Measurements from ENCODE around the gene ZNF672. TPM values are rescaled to one million over a fixed set of nuclear protein-coding genes. Genes with fewer than 3 reads are reported as not detected.

The ZNF672 gene
- total RNA-seq, 1 experiment from 2014 or later: 27.7 TPM

- no peaks in the 10 kb centered on the region; the same call in 1 of the 2 replicates for H3K27me3 ChIP-seq (replicated peaks)
Measured at GRCh38 chr1:248831842-248832241, 6.2 kb upstream of the ZNF672 start.

GRCh38 chr1:248834343-248834940 is 3.6 kb upstream of the ZNF672 start:
- Histone ChIP-seq H3K27ac (no peak overlapping the region), H3K36me3 (peaks cover 7% of the 10 kb centered on the region), H3K9me3 (replicated peaks) (no peaks in the 10 kb centered on the region), H3K27me3 (replicated peaks) (no peaks in the 10 kb centered on the region; the same call in 1 of the 2 replicates), H3K4me1 (replicated peaks) (peaks cover 9% of the 10 kb centered on the region), H3K4me3 (no peak overlapping the region)
- DNase-seq (ENCODE audit: low read depth in 1 of 2, low spot score in 2 of 2): peak in 1 of 2 experiments; percentile 10

More at GRCh38 chr1:248831842-248832241, 6.2 kb upstream of the ZNF672 start:
- H3K36me3 ChIP-seq: no peaks in the 10 kb centered on the region
- no peak overlapping the region for H3K4me3 ChIP-seq
- no peak for DNase-seq (ENCODE audit: low read depth in 1 of 2, low spot score in 2 of 2)
- peaks cover 2% of the 10 kb centered on the region for H3K4me1 ChIP-seq (replicated peaks)
- H3K27ac ChIP-seq: no peak overlapping the region
- H3K9me3 ChIP-seq (replicated peaks): no peaks in the 10 kb centered on the region; the same call in 1 of the 2 replicates

GRCh38 chr1:248837045-248837780 is 811 bp upstream of the ZNF672 start:
- peaks cover 9% of the 10 kb centered on the region for H3K4me1 ChIP-seq (replicated peaks)
- H3K27me3 ChIP-seq (replicated peaks): no peaks in the 10 kb centered on the region
- peak overlapping the region; percentile 87 for H3K4me3 ChIP-seq
- H3K27ac ChIP-seq: no peak overlapping the region
- H3K36me3 ChIP-seq: peaks cover 9% of the 10 kb centered on the region
- H3K9me3 ChIP-seq (replicated peaks): no peaks in the 10 kb centered on the region
- peak in 1 of 2 experiments; percentile 12 for DNase-seq (ENCODE audit: low read depth in 1 of 2, low spot score in 2 of 2)

GRCh38 chr1:248838357-248839167 is 538 bp downstream of the ZNF672 start:
- Histone ChIP-seq H3K36me3 (peaks cover 20% of the 10 kb centered on the region), H3K4me3 (peak overlapping the region; percentile 87), H3K4me1 (replicated peaks) (peaks cover 9% of the 10 kb centered on the region), H3K27ac (peak overlapping the region; percentile 96), H3K27me3 (replicated peaks) (no peaks in the 10 kb centered on the region), H3K9me3 (replicated peaks) (no peaks in the 10 kb centered on the region)
- DNase-seq (ENCODE audit: low read depth in 1 of 2, low spot score in 2 of 2): peak; percentile 86 to 94

GRCh38 chr1:248839168-248839555 is 1.1 kb downstream of the ZNF672 start:
- DNase-seq (ENCODE audit: low read depth in 1 of 2, low spot score in 2 of 2): no peak
- Histone ChIP-seq H3K9me3 (replicated peaks) (no peaks in the 10 kb centered on the region), H3K4me1 (replicated peaks) (peaks cover 9% of the 10 kb centered on the region), H3K27ac (peak overlapping the region; percentile 96), H3K4me3 (peak overlapping the region; percentile 87), H3K27me3 (replicated peaks) (no peaks in the 10 kb centered on the region), H3K36me3 (peaks cover 20% of the 10 kb centered on the region)

- DNase-seq (ENCODE audit: low read depth in 1 of 2, low spot score in 2 of 2): no peak
- Histone ChIP-seq H3K36me3 (peaks cover 37% of the 10 kb centered on the region), H3K27ac (no peak overlapping the region), H3K4me1 (replicated peaks) (peaks cover 9% of the 10 kb centered on the region), H3K9me3 (replicated peaks) (no peaks in the 10 kb centered on the region), H3K4me3 (no peak overlapping the region), H3K27me3 (replicated peaks) (no peaks in the 10 kb centered on the region)
Measured at GRCh38 chr1:248840946-248841345, 2.9 kb downstream of the ZNF672 start.

- H3K36me3 ChIP-seq: peaks cover 46% of the 10 kb centered on the region
Measured at GRCh38 chr1:248841702-248842395, 3.8 kb downstream of the ZNF672 start.

GRCh38 chr1:248842781-248843331 is 4.8 kb downstream of the ZNF672 start:
- H3K4me1 ChIP-seq (replicated peaks): peaks cover 4% of the 10 kb centered on the region; the same call in 1 of the 2 replicates
- H3K27me3 ChIP-seq (replicated peaks): no peaks in the 10 kb centered on the region
- H3K36me3 ChIP-seq: peaks cover 56% of the 10 kb centered on the region
- DNase-seq (ENCODE audit: low read depth in 1 of 2, low spot score in 2 of 2): peak in 1 of 2 experiments; percentile 23
- H3K27ac ChIP-seq: no peak overlapping the region
- H3K9me3 ChIP-seq (replicated peaks): no peaks in the 10 kb centered on the region
- no peak overlapping the region for H3K4me3 ChIP-seq

More at GRCh38 chr1:248841702-248842395, 3.8 kb downstream of the ZNF672 start:
- no peaks in the 10 kb centered on the region for H3K27me3 ChIP-seq (replicated peaks)
- H3K4me3 ChIP-seq: no peak overlapping the region
- peaks cover 9% of the 10 kb centered on the region for H3K4me1 ChIP-seq (replicated peaks)
- no peaks in the 10 kb centered on the region for H3K9me3 ChIP-seq (replicated peaks)
- peak; percentile 24 to 25 for DNase-seq (ENCODE audit: low read depth in 1 of 2, low spot score in 2 of 2)
- no peak overlapping the region for H3K27ac ChIP-seq

- Histone ChIP-seq H3K27me3 (replicated peaks) (no peaks in the 10 kb centered on the region), H3K9me3 (replicated peaks) (no peaks in the 10 kb centered on the region), H3K4me3 (no peak overlapping the region), H3K4me1 (replicated peaks) (peaks cover 4% of the 10 kb centered on the region; the same call in 1 of the 2 replicates), H3K27ac (no peak overlapping the region), H3K36me3 (peaks cover 59% of the 10 kb centered on the region)
- DNase-seq (ENCODE audit: low read depth in 1 of 2, low spot score in 2 of 2): peak in 1 of 2 experiments; percentile 5
Measured at GRCh38 chr1:248843687-248844086, 5.7 kb downstream of the ZNF672 start.

GRCh38 chr1:248844526-248844925 is 6.5 kb downstream of the ZNF672 start:
- H3K4me3 ChIP-seq: no peak overlapping the region
- H3K36me3 ChIP-seq: peaks cover 67% of the 10 kb centered on the region
- peak in 1 of 2 experiments; percentile 27 for DNase-seq (ENCODE audit: low read depth in 1 of 2, low spot score in 2 of 2)
- no peaks in the 10 kb centered on the region for H3K27me3 ChIP-seq (replicated peaks)
- H3K4me1 ChIP-seq (replicated peaks): no peaks in the 10 kb centered on the region
- no peak overlapping the region for H3K27ac ChIP-seq
- H3K9me3 ChIP-seq (replicated peaks): no peaks in the 10 kb centered on the region

- H3K27me3 ChIP-seq (replicated peaks): no peaks in the 10 kb centered on the region
- no peaks in the 10 kb centered on the region for H3K4me1 ChIP-seq (replicated peaks)
- H3K9me3 ChIP-seq (replicated peaks): no peaks in the 10 kb centered on the region
- DNase-seq (ENCODE audit: low read depth in 1 of 2, low spot score in 2 of 2): peak in 1 of 2 experiments; percentile 29
- peaks cover 79% of the 10 kb centered on the region for H3K36me3 ChIP-seq
- H3K4me3 ChIP-seq: no peak overlapping the region
- H3K27ac ChIP-seq: no peak overlapping the region
Measured at GRCh38 chr1:248847181-248847955, 9.3 kb downstream of the ZNF672 start.

GRCh38 chr1:248847956-248848561 is 10.0 kb downstream of the ZNF672 start:
- no peaks in the 10 kb centered on the region for H3K9me3 ChIP-seq (replicated peaks)
- H3K27ac ChIP-seq: no peak overlapping the region
- peak in 1 of 2 experiments; percentile 32 for DNase-seq (ENCODE audit: low read depth in 1 of 2, low spot score in 2 of 2)
- no peaks in the 10 kb centered on the region for H3K4me1 ChIP-seq (replicated peaks)
- no peak overlapping the region for H3K4me3 ChIP-seq
- H3K27me3 ChIP-seq (replicated peaks): no peaks in the 10 kb centered on the region
- peaks cover 75% of the 10 kb centered on the region for H3K36me3 ChIP-seq

Data from SJSA1 (cell line).